GM21381 (cell line): ENCODE data around the gene SYNJ1.
"Not testable (repeated sequence)": the region's sequence is repeated elsewhere in the genome, so short reads cannot be mapped to it uniquely, and the experiment has no call there.

Source experiments
- ATAC-seq: cut with Tn5 transposase; IDR thresholded peaks from one replicate; pipeline ENCODE4 v1.9.1; 2021; ENCODE audit warnings: mild to moderate bottlenecking, moderate library complexity; ENCODE audit not compliant: unreplicated experiment

The SYNJ1 gene

GRCh38 chr21:32698971-32699693 lies 28.7 kb downstream of the SYNJ1 start:
- ATAC-seq = no peak

- no peak for ATAC-seq
Observed at GRCh38 chr21:32698286-32698685, 29.5 kb downstream of the SYNJ1 start.

GRCh38 chr21:32695482-32695881 lies 32.3 kb downstream of the SYNJ1 start:
- not testable (repeated sequence) for ATAC-seq

GRCh38 chr21:32693581-32693980 lies 34.2 kb downstream of the SYNJ1 start:
- ATAC-seq = no peak

DNA sequence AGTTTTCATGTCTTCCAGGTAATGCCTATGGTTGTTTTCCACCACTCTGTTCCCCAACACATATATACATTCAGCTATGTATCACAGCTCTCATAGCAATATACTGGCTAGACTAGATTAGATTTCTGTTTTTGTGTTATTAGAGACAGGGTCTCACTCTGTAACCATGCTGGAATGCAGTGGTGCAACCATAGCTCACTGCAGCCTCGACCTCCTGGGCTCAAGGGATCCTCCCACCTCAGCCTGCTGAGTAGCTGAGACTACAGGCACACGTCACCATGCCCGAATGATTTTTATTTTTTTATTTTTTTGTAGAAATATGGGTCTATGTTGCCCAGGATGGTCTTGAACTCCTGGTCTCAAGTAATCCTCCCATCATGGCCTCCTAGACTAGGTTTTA lies 37.7 kb downstream of the SYNJ1 start:
- ATAC-seq = no peak

- no peak for ATAC-seq
Observed at GRCh38 chr21:32687643-32688345, 40.0 kb downstream of the SYNJ1 start.

DNA sequence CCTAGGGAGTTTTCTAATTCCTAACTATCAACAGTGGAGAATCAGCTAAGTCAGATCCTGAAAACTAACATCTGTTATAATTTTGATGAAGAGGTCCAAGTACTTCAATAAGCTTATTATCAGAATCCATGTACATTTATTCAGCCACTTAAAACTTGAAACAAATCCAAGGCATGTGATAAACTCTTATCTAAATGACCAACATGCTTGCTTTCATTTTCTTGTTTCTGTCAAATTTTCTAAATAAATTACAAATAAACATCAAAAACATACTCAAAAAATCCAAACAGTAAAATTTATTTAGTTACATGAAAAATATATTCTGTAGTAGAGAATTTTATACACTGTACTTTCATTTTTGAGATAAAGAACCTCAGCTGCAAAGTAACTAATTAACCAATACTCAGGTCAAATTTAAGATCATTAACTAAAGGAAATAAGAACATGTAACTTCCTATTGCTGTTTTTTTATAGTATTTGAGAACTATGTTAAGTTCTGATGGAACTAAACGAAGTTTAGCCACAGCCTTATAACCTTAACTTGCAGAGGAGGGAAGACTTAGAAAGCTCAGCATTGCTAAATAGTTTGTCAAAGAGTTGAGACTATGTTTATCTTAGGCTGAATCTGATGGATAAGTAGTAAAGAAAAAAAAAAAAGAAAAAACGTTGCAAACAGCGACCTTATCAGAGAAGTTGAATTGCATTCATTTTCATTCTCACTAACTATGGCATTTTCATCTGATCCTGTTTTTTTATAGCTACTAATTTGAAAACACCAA lies 44.9 kb downstream of the SYNJ1 start:
- ATAC-seq = no peak

- ATAC-seq = no peak
Observed at GRCh38 chr21:32674731-32675130, 53.1 kb downstream of the SYNJ1 start.

- no peak for ATAC-seq
Observed at GRCh38 chr21:32674038-32674437, 53.8 kb downstream of the SYNJ1 start.

- no peak for ATAC-seq
Observed at GRCh38 chr21:32666258-32666657, 61.6 kb downstream of the SYNJ1 start.

GRCh38 chr21:32664095-32664494 lies 63.7 kb downstream of the SYNJ1 start:
- not testable (repeated sequence) for ATAC-seq

DNA sequence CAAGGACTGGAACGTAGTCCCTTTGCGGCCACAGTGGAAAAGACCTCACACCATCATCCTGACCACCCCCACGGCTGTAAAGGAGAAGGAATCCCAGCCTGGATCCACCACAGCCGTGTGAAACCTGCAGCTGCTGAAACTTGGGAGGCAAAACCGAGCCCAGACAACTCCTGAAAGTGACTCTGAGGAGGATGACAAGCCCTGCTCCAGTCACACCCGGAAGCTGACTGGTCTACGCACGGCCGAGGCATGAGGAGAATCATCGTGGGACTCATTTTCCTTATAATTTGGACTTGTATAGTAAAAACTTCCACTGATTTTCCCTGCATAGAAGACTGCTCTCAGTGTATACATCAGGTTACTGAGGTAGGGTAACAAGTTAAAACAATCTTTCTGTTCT lies 65.8 kb downstream of the SYNJ1 start:
- ATAC-seq = not testable (repeated sequence)

DNA sequence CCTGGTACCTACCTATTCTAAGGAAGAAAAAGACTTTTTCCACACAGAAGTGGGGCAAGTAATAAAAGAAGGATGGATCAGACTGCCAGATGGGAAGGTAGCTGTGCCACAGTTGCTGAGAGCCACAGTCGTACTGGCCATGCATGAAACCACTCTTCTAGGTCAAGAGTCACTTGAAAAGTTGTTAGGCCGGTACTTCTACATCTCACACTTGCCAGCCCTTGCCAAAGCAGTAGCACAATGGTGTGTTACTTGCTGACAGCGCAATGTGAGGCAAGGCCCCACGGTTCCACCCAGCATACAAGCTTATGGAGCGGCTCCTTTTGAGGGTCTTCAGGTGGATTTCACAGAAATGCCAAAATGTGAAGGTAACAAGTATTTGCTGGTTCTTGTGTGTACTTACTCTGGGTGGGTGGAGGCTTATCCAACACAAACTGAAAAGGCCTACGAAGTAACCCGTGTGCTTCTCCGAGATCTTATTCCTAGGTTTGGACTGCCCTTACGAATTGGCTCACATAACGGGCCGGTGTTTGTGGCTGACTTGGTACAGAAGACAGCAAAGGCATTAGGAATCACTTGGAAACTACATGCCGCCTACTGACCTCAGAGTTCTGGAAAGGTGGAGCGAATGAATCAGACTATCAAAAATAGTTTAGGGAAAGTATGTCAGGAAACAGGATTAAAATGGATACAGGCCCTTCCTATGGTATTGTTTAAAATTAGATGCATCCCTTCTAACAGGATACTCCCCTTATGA lies 66.6 kb downstream of the SYNJ1 start:
- not testable (repeated sequence) for ATAC-seq

- ATAC-seq = no peak
Observed at GRCh38 chr21:32658524-32658923, 69.3 kb downstream of the SYNJ1 start.

DNA sequence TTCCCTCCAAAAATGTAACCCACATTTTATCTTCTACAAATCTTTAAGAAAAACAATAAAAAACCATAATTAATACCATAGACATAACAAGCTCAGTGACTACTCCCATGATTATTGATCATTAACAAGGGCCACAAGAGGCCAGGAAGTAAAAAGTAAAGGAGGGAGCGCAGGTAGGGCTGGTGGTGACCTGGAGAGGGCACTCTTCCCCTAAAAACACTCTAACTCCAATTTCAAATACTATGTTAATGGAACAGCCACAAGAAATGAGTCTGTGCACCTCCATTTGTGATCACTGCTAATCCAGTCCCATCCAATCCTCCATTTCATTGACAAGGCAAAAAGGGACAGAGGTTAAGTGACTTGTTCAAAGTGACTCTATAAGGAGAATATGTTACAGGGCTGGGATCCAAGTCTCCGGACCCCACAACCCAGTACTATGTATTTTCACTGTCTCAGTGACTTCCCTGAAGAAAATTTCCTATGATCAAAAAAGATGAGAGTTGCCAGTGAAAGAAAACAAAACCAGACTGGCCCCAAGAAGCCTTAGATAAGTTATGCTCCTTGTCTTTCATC lies 74.4 kb downstream of the SYNJ1 start:
- ATAC-seq = no peak

DNA sequence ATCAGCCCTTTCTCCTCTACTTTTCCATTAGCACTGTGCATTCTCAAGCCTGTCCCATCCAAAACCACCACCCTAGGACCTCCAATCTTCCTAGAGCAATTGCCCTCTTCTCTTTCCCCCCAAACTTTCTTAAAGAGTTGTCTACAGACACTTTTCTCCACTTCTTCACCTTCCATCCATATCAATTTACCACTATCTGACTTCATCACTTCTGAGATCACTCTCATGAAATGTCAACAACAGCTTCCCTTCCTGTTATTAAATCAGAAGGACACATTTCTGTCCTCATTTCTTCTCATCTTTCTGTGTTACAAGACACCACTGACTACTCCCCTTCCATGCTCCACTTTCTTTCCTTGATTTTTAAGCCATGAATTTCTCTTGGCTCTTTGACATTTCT lies 79.6 kb downstream of the SYNJ1 start:
- ATAC-seq = no peak

- no peak for ATAC-seq
Observed at GRCh38 chr21:32645261-32646182, 82.3 kb downstream of the SYNJ1 start.

DNA sequence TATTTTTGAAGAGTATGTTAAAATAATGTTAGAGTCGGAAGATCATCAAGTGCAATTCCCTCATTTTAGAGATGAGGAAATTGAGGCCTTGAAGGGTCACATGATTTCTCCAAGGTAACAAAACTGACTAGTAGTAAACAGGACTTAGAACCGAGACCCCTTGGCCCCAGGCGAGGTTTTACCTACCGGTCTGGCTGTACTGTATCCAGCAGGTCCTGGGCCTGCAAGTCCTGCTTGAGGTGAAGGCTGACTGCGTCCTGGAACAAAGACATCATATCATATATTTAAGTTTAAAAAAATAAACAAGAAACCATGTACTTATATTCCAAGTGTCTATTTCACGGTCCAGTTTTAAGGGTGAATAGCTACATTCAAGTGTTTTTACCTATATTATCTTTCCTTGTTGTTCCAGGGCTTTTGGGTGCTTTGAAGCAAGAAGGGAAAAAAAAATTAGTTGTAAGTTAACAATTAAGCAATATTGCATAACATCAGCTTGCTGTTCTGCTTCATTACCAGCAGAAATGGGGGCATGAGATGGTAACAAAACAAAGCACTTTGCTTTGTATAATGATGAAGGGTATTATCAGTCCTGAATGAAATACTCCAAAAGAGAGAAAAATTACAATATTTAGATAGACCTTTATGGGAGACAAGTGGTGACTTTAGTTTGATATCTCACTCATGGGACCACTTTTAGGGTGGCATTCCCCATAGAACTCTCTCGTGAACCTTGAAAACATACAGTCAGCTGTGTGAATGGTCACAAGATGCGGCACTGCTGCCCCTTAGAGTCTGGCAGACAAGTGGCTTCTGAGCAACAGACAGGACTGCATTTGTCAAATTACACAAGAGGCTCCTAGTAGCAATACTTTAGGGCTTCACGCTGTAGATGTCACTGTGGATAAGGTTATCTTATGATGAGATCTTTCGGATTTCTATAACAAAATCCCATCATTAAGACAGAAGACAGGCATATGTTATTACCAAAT lies 85.8 kb downstream of the SYNJ1 start:
- ATAC-seq = no peak
